ENCODE results near the gene TMTC1. TPM values are rescaled to one million over a fixed set of nuclear protein-coding genes. Genes with fewer than 3 reads are reported as not detected.

Gene TMTC1
- total RNA-seq, 1 donor from 2014 or later = 0.91 TPM

DNA sequence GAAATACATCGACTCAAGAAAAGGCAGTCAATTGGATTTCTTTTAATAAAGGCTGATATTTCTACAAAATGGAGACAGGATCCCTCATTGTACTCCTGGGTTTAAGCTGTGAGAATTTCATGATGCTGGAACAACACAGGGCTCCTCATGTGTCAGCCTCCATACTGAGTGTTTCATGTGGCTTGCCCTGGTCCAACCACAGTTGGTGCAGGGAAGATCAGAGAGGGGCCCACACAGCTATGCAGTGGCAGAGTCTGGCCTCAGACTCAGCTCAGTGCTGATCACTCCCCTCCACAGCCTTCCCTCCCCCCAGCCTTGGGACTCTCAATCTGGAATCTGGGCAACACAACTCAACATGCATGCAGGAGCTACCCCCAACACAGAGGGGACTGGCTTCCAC lies 163.7 kb downstream of the TMTC1 start:
- intact Hi-C loops (cut with micrococcal nuclease) = no loop called here

DNA sequence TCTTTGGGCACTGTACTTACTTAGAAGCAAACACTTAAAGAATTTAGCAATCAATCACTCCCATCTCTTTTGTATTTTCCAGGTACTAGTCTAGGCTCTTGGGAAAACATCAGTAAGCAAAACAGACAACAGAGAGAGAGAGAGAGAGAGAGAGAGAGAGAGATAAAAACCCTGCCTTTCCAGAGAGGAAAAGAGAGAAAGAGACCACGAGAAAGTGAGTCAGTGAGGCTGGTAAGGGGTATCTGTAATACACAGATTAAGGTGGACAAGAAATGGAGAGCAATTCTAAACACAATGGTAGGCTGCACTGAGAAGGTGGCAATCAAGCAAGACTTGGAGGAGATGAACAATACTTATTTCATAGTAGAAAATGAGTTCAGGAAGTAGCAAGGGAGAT lies 166.3 kb downstream of the TMTC1 start:
- intact Hi-C loops (cut with micrococcal nuclease) = no loop called here

DNA sequence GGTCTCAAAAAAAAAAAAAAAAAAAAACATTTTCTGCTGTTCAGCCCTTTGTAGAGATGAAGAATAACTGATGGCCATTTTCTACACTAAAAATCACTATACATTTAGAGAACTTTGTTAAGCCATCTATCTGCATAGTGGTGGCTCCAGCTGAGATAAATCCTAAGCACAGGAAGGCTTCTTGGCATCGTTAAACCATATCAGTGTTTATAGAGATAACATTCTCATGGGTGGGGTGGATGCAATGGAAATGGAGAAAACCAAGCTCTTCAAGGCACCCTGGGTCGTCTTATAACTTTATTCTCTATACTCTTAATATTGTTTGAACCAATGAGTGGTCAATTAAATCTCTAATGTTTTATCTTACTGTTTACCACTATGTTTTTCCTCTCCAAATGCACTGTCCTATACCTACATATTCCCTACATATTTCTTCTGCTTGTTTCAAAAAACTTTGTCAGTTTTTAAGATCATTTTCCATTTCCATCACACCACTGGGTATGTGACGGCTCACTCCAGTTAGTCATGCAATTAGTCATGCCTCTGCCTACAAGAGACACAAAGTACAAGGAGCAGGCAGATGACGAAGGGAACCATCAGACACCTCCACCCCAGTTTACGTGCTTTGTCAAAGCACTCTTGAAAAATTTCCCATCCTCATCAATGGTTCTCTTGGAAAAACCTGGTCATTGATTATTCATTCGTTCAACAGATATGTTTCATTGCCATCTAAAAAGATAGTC lies 166.9 kb downstream of the TMTC1 start:
- intact Hi-C loops (cut with micrococcal nuclease) = no loop called here

DNA sequence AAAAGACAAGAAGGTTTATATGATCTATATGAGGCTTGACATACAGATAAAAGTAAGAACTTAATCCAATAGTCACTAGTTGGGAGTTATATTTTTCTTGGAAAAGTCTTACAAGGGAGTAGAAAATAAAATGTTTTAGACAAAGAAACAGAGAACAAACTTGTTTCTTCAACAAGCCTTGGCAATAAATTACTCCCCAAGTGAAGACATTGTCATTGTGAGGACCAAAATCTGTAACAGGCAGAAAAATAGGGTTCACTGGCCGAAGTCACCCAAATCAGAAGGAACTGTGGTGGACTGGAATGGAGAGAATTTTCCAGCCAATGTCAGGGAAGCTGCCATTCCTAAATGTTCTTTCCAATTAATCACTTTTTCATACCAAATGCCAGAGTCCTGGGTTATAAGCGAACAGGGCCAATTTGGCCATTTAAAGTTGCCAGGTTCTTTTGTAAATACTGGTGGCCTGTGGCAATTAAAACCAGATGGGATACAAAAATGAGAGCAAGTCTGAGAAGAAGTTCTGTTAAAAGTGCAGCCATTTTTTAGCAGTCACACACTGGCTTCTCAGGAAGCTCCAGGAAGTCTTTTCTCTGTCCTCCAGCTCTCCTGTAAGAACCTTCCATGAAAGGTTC lies 168.9 kb downstream of the TMTC1 start:
- intact Hi-C loops (cut with micrococcal nuclease) = no loop called here

DNA sequence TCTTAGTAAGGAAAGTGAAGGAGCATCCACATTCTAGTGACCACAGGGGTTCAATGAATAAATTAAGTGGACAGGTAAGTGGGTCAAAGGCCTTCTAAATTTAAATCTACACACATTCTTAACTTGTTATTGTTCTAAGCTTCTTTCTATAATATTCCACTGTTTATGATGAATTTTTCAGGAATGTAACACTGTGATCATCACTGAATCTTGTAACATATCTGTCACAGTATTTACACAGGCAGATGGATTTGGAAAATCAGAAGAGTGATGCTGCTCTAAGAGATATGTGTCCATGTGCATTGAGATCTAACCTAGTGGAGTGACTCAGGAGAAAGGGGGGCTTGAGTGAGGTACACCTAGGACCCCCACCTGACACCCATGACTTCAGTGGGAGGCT lies 170.8 kb downstream of the TMTC1 start:
- intact Hi-C loops (cut with micrococcal nuclease) = no loop called here

DNA sequence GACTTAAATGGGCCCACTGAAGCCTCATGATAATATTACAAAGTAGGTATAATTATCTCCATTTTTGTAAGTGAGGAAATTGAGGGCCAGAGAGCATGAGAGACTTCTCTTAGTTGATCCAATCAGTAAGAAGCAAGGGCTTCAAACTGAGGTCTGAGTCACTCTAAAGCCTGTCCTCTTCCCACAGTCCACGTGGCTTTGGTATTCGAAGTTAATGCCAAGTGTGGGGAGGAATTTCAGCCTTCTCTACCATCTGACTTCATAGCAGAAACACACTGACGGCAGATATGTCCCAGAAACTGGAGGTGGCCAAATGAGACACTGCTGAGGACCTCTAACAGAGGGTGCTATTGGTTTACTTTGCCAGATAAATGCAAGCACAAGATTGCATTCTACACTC lies 171.8 kb downstream of the TMTC1 start:
- intact Hi-C loops (cut with micrococcal nuclease) = no loop called here

DNA sequence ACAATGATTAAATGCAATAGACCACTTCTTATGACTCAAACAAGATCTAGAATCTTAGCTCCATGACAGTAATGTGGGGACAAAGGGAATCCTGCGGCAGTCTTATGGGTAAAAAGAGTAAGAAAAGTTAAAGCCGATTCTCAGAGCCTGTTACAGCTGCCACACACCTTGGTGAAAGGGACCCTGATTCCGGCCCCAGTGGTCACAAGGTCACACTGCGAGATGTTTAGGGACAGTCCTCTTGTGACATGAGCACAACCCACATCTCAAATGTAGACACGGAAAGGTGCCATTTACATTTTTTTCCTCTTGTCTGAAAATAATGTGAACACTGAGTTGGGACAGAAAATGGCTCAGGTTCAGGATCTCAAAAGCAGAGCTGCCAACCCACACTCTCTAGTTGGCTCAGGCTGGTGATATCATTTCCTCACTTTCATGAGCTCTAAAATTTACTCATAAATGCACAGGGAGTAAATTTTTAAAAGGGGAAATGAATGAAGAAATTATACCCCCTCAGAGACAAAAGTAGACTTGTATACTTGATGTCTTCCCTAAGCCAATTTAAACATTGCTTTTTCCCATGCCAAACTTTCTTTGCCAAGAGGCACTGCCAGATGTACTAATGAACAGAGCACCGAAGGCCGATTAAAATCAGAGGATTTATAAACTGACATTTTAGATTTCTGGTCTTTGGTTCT lies 173.1 kb downstream of the TMTC1 start:
- intact Hi-C loops (cut with micrococcal nuclease) = no loop called here

DNA sequence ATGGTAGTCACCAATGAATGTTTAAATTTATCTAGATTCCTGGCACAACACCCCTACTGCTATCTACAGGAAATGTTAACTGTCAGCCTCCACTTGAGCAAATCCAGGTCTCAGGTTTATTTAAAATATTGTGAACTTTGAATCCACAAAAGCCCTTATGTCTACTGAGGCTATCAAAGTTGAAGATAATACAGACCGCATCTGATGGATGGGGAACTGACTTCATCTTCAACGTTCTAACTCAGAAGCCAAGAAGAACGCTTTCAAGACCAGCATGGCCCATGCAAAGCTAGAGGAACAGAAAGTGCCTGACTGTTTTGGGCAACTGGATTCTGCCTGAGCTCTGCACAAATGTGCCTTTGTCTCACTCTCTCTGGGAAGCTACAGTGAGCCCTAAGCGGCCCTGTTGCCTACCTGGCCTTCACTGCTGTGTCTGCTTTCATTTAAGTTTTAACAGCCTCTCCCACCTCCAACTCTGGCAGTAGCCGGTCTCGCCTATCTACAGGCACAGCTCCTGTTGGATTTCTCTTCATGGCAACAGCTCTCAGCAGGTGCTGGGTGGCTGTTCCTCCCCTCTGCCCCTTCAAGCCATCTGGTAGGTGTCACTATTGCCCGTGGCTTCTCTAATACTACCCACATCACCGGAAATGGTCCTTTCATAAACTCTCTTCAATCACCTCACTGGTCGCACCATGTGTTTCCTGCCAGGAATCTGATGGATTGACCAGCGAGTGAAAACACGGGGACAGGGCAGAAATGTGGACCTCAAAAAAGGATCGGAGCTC lies 174.1 kb downstream of the TMTC1 start:
- intact Hi-C loops (cut with micrococcal nuclease) = no loop called here

DNA sequence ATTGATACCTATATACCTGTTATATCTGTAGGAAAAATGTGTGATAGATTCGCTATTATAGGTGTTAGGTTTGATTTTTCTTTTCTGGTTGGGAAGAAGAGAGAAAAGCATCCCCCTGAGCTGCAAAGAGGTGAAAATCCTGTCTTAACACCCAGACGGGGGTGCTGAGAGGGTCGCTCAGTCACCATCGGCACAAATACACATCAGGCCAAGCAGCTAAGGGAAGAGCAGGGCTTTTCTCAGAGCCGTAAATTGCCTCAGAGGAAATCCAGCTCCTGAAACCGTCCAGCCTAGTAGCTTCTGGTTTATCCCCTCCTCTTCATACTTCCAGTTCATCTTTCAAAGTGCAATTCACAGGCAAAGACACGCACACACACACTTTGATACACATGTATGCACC lies 175.2 kb downstream of the TMTC1 start:
- intact Hi-C loops (cut with micrococcal nuclease) = no loop called here

DNA sequence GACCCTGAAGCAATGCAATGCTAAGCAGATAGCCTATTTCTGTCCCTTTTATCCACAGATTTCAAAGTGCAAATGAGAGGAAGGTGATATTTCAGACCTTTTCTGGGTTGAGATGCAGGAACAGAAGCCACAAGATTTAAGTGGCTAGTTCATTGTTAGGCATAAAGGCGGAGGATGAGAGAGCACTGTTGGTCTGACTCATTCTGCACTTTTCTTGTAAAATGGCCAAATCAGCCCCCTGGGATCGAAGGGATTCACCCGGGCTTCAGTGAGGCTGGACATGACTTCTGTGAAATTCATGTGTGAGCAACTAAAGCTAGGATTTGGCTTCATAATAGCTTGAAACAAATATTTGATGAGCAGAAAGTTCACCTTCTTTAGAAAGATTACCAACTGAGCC lies 184.4 kb downstream of the TMTC1 start:
- intact Hi-C loops (cut with micrococcal nuclease) = no loop called here

DNA sequence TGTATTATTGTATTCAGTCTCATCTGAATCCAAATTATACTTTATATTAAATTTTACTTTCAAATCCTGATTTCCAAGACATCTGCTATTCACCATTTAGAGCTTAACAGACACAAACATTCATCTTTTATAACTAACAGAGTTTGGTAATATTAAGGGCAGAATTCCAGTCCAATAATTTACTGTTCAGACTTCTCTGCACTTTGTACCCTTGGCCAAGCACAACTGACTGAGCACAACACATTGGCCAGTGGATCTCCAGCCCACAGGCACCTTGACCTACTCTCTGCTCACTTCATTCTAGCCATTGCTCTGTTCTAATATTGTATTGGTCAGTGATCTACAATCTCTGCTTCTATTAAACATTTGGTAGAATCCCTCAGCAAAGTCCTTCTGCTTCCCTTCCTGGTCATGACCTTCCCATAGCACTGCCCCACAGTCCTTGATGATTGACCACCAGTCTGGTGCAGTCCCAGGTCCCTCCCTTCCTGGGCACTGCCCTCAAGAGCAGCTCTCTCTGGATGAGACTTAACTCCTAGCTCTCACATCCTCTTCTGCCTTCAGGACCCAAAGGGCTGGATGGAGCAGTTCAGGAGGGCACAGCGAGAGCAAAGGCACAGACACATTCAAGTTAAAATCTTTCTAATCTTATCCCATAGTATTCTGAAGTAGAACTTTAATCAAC lies 188.5 kb downstream of the TMTC1 start:
- intact Hi-C loops (cut with micrococcal nuclease) = no loop called here

DNA sequence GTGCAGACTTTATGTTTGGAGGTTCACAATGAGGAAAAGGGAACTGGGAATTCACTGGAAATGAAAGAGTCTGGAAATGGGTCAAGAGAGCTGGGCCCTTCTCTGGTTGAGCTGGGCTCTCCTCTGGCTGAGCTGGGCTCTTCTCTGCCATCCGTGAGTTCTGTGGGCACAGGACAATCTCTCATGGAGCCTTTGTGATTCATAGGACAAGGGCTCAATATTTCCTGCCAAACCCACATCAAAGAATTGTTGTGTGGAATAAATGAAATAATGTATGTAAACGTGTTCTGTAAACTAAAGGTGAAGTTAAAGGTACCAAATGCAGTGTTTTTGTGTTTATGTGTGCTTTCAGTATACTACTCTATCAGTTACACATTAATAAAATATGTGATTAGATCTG lies 190.7 kb downstream of the TMTC1 start:
- intact Hi-C loops (cut with micrococcal nuclease) = no loop called here

DNA sequence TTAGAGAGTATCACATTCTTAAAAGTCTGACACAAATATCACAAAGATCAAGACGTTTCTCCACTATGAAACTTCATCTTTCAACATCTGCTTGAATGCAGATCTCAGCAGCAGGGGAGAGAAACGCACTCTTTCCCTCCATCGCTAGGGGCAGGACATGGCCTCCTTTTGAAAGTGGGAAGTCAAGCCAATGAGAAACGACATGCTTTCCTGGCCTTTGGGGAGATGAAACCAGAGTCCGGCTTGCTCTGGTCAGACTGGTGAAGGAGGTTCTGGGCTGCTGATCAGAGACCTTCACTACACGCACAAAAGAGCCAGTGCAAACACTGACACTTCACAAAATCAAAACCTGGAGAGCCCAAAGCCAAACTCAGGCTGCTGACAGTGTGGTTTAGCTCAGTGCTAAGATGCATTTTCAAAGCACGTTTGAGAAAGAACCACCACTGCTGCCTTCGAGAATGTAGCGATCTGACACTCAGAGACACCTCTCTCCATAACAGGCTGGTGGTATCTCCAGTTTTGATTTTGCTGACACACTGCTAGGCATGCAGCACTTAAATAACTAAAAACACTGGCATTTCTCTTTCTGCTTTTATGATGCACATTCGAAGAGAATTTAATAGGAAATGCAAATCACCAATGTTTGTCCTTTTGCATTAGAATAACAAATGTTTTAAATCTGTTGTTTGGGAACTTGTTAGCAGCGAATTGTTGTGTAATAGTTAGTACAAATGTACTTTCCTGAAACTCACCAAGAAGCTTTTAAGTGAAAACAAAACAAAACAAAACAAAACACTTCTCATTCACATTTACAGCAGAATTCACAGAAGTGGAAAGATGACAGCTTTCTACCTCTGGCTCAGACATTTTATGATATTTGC lies 192.4 kb downstream of the TMTC1 start:
- intact Hi-C loops (cut with micrococcal nuclease) = no loop called here

DNA sequence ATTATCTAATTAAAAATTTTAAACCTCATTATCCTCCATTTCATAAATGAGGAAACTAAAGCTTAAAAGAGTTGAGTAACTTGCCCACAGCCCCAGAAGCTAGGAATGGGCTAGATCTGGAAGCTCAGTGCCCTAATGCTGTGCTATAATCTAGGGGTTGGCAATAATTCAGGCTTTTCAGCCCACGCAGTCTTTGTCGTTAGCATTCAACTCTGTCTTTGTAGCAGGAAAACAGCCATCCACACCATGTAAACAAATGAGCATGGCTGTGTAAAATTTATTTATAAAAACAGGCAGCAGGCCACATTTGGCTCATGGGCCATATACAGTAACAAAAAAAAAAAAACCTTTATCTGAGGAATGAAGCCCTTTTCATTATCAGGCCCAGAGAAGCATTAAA lies 193.9 kb downstream of the TMTC1 start:
- intact Hi-C loops (cut with micrococcal nuclease) = loop anchor here (2.0 kb wide), 1 partner anchor 45 kb away; no protein-coding TSS in a partner anchor

DNA sequence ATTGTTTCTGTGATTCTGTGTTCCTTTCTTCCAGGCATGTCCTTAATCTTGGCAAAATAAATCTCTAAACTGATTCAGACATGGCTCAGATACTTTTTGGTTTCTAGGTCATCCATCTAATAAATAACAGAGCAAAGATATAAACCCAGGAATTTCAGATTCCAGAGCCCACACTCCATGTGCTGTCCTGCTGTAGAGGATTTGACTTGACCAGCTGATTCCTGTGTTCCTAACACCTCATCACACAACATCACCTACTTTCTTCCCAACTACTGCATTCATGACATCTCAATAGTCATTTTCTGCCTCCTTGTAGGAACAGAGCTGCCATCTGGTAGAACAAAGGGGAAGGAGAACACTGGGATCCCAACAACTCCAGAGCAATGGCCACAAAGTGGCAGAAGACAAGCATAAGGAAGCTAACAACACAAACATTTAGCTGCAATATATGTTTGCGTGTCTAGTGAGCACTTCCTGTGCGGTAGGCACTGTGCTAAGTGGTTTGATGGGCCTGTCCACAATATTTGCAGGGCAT lies 194.4 kb downstream of the TMTC1 start:
- intact Hi-C loops (cut with micrococcal nuclease) = loop anchor here (2.0 kb wide), 1 partner anchor 45 kb away; no protein-coding TSS in a partner anchor

DNA sequence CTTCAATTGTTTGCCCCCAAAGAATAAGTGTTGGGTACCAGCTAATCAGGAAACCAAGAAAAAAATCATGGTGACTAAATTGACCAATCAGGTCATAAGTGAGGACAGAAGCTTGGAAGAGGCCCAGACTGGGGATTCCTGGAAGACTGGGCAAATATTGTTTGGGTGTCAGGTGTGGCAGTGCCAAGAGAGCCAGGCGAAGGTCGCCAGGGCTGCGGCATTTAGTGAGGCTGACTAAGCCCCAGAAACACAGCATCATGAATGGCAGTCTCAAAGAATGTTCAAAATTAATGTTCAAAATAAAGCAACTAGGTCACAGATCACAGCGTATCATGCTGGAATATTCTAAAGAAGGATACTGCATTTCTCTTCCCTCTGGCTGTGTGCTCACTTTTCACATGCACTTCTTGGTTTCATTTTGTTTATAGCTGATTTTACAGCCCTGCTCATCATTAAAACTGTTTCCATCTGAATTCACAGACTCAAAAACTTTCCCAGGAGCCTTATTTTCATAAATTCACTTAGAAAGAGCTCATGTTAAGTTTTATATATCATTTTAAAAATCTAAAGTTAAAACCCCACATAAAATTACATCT lies 201.0 kb downstream of the TMTC1 start:
- intact Hi-C loops (cut with micrococcal nuclease) = no loop called here

DNA sequence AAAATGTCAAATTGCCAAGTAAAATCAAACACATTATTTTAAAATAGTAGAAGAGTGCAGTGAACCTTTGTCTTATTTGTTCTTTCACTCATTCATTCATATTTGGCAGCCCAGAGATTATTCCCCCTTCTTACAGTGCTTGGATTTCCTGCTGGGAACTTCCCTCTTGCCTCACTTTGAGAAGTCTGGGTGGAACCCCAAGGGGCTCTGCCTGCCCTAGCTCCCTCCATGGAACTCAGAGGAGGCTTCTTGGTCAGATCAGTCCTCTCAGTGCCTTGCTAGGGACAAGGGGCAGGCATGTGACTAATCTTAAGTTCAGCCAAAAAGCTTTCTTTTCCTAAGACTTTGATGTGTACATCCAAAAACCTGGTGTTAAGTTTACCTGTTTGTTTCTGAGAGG lies 201.6 kb downstream of the TMTC1 start:
- intact Hi-C loops (cut with micrococcal nuclease) = no loop called here

DNA sequence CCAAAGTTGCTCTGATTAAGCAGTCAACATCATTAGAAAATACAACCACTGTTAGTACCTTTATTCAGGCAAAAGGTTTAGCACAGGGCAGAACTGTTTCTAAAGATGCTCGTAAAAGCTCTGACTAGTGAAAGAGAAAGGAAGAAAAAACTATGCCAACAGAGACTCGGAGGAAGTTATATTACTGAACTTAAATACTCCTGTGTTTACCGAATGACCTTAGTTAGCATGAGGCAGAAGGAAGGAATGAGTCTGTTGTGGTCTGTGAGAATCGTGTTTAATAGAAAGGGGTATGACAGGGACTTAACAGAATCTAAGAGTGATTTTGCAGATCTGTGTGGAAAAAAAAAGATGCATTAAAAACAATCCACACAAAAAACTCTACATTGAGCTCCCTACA lies 202.1 kb downstream of the TMTC1 start:
- intact Hi-C loops (cut with micrococcal nuclease) = no loop called here

DNA sequence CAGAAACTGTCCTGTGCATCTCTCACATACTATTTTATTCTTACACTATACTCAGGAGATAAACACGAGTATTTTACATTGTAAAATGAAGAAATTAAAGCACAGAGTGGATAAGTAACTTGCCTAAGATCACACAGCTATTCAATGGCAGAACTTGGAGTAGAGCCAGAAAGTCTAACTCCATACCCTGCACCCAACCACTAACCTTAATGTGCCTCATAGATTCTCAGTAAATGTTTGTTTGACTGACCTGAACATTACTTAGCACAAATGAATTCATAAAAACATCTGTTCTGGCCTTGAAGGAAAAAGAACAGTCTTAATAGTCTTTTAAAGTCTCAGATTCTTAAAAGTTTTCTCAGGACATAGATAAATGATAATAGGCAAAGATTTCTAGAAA lies 202.8 kb downstream of the TMTC1 start:
- intact Hi-C loops (cut with micrococcal nuclease) = no loop called here
